Stimulated activated CD4-positive, alpha-beta T cell treated with anti-CD3 and anti-CD28 coated beads, Interleukin-15, amount 100 ng/mL, for 24 hours (primary cell): ENCODE measurements around the gene VEZF1.

ENCODE experiments used
- DNase-seq: peaks from one replicate; pipeline ENCODE4 v3.0.0-alpha.2; 2020

The VEZF1 gene

DNA sequence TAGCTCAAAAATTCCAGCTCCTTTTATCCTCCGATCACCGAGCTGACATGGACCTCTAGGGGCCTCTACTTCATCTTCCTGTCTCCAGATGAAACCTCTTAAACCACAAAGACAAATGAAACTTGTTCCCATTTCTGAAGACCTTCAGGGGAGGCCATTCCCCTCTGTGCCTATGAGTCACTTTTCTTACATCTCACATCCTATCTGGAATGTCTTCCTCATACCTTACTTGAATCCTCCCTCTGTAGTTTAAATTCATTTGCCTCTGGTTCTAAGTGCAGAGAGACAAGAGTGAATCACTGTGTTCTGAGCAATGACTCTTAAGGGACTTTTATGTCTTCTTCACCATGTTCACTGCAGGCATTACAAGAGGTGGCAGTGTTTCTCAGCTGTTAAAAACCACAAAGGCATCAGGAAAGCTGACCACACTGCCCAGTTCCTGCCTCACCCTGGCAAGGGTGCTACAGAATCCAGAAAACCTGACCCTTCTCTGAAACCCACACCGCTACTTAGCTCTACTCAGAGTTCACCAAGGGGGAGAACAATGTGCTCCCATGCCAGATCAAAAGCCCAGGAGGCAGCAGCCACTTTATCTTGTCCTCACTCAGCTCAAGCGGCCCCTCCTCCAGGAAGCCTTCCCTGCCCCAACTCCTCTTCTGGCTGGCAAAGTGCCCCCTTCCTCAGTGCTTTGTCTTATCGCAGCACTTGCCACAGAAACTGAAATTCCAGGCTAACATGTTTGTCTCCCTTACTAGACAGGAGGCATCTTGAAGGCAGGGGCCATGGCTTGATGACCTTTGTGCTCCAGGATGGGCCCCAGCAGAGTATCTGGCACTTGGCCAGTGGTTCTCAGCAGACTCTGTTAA, 39.3 kb downstream of the VEZF1 start:
- no peak for DNase-seq

DNA sequence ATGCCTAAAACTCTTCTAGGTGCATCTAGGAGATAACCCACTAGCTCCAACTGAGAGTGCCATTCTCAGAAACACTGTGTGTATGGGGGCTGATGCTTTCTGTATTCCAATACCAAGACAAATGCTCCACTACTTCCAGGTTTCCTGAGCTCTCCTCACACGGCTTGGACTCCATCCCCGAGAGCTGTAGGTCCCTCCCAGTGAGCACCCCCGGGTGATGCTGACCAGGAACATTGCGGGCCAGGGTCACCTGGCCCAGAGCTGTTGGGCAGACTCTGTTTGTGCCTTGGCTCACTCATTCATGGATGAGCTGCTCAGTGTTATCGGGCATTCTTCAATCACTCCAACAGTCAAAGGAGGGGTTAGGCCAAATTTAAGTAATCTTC, 39.9 kb downstream of the VEZF1 start:
- no peak for DNase-seq

DNA sequence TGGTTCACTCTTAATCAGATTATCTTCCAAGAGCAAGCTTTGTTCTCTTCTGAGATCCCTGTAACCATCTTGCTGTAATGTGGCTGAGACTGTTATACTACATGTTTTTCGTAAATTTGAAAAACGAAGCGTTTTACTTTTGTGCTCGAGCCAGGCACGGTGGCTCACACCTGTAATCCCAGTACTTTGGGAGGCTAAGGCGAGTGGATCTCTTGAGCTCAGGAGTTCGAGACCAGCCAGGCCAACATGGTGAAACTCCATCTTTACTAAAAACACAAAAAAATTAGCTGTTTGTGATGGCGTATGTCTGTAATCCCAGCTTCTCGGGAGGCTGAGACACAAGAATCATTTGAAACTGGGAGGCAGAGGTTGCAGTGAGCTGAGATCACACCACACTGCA, 40.7 kb downstream of the VEZF1 start:
- DNase-seq: no peak

DNA sequence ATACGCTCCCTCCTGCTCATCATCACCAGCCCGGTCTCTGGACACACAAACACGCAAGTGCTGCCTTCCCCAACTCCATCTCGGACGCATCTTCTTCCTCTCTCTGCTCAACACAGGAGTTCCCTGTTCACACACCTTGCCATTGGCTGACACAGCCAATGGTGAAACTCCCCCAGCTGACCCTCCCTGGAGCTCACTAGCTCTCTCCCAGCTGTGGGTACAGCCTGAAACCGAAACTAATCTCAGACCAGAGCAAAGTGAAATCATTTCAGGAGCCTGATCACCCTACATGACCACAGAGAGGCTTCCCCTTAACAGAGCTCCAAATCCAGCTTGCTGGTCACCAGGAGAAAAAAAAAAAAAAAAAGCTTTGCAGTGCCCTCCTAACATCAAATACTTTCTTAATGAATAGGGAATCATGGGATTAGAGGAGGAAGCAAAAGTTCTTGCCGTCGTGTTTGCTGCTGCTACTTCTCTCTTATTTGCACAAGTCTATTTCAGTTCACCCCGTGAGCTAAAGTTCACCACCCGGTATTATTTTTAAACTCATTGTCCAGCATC, 41.2 kb downstream of the VEZF1 start:
- no peak for DNase-seq

DNA sequence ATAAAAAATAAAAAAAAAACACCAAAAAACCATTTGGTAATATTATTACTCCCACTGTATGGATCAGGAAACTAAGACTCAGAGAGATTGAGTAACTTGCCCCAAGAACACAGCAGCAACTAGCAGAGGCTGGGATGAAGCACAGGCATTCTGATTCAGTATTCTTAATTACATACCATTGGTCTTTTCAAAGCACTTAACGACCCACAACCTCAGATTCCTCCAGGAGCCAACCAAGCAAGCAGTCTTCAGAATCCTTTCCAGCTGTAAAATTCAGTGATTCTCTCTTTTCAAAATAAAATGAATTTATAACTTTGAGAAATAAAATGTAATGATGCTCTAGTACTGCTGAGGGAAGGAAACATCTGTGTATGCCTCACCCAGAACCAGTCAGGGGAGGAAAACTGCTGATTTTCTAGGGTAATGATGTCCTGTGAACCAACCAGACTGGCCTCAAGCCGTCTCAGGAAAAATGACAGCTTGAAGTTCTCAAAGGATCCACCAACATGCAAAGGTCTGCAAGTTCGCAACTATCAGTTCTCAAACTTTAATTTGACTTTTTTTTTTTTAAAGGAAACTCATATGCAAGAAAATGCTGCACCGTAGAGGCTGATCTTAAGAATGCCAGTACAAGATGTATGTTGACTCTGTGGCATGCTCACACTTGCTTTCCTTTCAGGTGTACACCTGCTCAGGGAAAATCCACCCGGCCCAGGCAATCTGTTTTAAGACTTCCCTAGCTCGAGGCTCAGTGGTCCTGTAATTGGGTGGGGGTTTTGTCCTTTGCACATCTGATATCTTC, 41.9 kb downstream of the VEZF1 start:
- DNase-seq: no peak

DNA sequence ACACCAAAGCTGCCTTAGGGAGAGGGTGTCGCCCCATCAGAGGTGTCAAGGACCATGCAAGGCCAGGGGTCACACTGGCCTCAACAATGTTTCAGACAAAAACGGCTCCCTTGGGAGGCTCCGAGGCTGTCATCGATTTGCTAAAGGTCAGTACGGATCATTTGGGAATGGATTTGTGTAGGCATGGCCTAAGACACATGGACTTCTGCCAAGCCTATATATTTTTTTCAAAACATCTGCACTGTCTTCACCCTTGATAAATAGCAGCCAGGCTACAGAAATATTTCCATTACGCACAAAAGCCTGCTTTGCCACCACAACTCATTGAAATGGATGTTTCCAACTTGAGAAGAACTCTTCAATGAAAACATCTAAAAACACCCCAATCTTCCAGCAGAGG, 43.1 kb downstream of the VEZF1 start:
- DNase-seq: no peak

DNA sequence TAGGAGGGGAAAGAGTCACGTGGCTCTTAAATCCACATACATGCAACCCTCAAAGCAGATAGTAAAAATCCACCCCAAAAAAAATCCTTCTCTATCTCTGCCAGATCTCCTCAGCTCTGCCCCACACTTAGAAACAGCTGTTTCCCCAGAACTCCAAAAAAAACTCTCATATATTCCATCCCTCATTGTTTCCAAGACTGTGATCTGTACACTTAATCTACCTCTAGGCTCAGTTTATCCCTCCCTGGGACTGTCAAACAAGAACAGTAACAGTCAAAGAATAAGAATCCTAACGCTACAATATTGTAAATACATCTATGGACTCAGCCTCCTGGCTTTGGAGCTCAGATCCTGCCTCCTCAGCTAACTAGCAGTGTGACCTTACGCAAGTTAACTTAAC, 44.4 kb downstream of the VEZF1 start:
- DNase-seq: no peak

DNA sequence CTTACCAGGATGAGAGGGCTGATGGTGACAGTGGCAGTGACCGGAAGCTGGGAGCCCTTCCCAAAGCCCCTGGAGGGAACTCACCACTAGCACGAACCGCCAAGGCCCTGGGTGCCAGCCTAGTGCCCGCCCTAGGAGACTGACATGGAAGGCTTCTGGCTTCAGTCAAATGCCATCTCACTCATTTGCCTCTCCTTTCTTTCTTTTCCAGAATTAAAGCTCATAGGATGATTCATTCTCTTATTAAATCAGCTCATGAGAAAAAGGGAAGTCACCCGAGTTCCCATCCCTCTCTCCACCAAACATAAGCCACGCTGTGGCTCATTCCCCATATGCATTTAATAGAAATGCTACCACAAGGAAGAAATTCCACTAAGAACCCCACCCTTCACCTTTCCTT, 44.9 kb downstream of the VEZF1 start:
- DNase-seq: no peak

DNA sequence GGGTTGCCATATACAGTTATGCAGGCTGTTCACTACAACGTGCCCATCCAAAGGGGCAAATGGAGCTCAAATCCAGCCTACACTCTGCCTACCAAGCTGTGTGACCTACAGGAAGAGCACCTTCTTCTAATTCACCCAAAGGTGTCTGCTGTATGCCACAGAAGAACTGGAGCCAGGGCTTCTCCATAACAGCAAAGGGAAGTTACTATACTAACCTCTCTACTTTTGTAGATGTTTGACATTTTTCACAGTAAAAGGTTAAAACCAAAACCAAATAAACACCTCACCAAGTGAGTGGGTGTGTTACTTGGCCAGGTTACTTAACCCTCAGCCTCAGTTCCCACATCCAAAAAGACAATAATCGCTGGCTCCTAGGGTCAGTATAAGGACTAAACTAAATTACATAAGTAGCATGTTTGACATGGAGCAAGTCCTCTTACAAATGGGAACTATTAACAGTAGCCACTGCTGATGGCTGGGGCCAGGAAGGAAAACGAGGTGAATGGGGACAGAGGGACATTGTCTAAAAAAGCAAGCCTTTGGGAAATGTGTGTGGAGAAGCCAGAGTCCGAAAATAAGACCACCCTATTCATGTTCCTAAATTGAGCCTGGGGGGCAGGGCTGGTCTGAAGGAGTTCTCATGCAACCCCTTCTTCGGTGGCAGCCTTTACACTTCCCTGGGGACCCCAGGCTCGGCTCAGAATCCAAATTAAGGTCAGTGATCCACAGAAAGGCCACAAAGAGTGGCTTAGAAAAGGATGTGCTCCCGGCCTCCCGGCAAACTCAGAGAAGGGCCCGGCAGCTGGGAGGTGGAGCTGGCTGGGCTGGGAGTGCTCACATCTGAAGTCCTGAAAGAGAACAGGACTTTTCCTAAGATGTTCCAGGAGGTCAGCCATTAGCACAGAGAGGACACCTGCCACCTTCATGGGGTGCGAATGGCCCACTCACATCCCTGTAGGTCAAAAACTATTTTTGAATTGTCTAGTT, 46.4 kb downstream of the VEZF1 start:
- DNase-seq: no peak

DNA sequence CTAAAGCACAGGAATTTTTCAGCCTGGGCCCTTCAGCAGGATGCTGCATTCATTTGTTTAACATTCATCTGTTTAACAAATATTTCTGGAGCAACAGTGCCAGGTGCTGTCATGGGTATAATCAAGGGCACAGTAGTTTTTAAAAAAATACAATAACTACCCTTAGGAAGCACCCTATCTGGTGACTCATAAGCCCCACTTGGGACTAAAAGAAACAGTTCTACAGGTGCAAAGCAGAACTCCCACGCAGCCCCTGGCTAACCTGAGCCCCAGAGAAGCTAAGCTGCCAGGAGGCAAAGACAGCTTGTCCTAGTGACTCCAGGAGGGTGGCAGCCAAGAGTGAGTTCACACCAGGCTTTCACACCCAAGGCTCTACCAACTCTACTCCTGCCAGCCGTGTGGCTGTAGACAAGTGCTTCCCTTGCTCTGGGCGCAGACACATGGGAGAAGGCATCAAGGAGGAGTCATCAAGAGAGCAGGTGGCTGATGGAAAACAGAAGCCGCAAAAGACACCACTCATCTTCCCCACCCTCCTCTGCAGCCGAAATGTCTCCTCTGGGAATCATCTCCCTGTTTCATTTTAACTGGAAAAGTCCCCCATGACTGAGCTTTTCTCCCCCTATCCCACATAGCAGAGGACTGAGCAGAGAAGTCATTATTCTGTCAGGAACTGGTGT, 47.3 kb downstream of the VEZF1 start:
- peak; percentile 45 for DNase-seq

DNA sequence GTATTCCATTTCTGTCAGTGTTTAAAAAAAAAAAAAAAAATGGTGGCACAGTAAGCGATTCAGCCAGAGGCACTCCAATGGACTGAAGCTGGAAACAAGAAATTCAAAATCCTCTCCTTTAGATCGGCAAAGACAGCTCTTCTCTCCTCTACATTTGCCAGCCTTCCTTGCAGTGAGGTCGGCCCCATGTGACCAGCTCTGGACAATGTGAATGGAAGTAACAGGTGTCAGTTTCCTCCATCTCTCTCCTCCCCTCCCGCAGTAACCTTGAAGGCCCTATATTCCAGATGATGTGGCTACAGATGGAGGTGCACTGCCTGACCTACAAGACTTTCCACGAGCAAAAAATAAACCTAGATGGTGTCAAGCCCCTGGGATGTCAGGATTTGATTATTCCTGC, 47.8 kb downstream of the VEZF1 start:
- DNase-seq: no peak

DNA sequence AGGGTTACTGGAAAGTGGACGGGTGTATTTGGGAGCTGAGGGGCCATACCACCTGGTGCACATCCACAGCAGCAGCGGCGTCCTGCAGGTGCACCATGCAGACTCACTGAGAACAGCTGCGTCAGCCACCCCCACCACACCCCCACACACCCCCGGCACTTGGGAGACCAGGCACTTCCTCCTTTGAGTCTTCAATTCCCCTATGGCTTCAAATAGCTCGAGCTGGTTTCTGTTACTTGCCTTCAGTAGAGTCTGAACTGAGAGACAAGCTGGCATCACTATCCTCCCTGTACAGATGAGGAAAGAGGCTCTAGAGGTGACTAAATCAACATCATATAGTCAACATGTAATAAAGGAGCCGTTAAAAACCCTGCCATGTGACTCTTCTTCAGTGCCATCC, 48.3 kb downstream of the VEZF1 start:
- DNase-seq: no peak

DNA sequence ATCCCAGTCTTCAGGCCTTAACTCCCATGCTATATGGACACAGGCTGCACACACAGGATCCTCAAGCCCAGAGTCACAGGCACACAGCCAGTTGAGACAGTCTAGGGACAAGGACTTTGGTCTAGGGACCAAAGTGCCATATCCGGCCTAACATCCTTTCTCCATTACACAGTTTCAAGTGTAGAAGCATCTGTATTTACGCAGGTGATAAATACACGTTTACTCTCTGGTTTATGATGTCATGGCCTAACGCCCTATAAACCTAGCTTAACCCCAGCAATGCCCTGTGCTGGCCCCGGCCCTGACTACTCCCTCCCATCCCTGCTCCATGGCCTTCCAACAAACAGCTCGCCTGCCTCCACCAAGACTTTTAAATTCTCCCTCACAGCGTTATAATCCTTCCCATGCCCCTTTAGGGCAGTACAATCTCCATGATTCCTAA, 50.0 kb downstream of the VEZF1 start:
- DNase-seq: no peak

DNA sequence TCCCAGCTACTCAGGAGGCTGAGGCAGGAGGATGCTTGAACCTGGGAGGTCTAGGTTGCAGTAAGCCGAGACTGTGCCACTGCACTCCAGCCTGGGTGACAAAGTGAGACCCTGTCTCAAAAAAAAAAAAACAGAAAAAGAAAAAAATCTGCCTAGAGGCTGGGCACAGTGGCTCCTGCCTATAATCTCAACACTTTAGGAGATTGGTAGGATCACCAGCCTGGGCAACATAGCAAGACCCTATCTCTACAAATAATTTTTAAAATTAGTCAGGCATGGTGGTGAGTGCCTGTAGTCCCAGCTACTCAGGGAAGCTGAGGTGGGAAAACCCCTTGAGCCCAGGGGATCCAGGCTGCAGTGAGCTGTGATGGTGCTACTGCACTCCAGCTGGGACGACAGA, 50.6 kb downstream of the VEZF1 start:
- DNase-seq: no peak

DNA sequence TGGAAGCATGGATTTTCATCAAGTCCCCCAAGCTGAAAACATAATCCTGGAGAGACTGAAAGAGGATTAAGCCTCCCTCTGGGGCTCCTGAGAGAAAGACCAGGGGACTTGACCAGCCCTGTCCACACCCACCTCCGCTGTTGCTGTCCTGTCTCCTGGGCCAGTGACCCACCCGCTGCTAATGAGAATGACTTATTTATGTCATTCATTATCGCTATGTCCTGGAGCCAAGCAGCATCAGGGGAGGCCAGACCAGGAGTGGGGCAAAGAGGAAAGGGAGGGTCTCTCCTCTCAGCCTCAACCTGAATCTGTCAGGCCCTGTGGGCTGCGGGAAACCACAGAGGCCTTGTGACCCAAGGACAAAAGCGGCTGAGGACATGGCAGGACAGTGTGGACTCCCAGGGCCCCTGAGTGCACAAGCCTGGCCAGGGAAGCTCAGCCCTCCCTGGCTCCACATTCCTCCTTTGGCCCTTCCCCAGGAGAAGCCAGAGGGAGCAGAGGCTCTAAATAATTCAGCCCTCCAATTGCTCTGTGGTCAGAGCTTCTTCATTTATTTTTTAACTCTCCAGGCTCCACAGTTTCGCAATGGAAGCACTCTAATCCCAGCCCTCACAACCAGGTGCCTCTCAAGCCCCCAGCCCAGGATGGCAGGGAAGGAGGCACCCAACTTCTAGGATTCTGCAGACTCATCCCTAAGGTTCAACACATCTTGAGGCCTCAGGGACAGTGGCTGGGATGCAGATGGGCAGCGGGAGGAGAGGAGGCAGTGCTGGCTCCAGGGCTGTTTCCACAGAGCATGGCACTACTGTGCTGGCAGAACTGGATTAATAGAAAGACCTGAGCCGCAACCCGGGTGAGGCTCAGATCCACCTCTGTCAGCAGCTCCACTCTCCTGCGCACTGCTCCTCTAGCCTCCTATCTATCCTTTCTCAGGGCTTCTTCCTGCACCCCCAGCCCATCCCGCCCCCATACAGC, 51.9 kb downstream of the VEZF1 start:
- no peak for DNase-seq

DNA sequence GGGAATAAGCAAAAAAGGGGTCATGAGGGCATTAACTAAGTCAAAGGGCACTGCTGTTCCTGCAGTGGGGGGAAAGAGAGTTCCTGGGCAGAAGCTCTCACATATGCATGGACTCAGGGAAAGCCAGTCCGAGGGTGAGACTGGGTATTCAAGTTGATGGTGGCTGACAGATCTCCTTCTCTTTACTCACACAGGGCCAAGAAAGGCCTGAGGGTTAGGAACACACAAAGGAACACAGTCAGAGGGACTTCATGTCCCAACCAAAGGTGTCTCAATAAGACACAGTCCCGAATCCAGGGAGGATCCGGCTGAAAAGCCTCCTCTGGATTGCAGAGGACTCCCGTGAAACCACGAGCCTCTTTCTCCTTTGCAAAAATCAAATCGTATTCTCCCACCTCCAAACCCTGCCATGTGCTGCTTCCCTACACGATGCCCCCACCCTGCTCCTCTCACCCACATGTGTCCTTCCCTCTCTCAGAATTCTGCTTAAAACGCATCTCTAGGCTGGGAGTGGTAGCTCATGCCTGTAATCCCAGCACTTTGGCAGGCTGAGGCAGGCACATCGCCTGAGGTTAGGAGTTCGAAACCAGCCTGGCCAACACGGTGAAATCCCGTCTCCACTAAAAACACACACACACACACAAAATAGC, 56.4 kb downstream of the VEZF1 start:
- no peak for DNase-seq

DNA sequence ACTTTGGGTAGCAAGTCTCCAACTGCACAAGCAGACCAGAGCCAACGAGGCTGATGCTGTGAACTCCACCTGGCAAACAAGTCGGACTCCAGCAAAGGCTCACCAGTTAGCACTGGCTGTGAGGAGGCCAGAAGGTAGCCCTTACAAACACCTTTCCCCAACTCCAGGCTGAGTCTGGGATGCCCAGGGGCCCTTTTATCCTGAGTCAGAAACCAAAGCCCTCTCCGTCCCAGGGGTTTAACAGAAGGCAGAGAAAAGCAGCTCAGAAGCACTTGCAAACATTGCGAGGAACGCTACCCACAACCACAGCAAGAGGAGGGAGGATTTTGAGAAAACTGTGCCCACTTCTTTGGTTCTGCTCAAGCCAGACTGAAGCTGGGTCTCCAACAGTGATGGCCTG, 57.8 kb downstream of the VEZF1 start:
- no peak for DNase-seq

DNA sequence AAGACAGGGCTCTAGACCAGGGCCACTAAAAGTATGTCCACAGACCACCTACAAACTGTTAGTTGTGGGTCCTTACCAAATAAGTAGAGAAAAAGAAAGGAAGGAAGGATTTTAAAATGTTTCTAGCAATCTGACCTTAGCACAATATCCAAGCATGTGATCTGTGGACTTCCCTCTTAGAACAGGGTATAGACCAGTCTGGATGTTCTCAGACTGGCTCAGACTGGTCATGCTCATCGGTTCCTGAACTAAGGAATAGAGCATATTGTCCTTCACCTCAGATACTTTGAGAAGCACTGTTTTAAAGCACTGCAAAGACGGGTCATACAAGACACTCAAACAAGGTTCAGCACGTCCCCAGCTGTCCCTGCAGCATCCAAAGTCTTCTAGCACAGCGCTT, 58.7 kb downstream of the VEZF1 start:
- no peak for DNase-seq

DNA sequence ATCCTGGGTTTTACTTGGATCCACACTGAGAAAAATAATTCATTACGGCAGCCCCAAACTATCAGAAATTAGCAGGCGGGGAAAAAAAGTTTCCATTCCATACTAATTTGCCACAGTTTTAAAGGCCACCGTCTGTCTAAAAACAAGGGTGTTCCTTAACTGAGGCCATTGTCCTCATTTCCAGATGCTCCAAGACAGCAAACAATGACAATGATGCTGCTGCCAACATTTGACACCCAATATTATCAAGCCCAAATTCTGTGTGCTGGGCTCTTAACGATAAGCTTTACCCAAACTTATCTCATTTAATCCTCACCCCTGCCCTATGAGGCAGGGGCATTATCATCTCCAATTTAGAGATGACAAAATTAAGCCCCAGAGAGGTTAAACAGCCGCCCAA, 59.1 kb downstream of the VEZF1 start:
- DNase-seq: no peak

DNA sequence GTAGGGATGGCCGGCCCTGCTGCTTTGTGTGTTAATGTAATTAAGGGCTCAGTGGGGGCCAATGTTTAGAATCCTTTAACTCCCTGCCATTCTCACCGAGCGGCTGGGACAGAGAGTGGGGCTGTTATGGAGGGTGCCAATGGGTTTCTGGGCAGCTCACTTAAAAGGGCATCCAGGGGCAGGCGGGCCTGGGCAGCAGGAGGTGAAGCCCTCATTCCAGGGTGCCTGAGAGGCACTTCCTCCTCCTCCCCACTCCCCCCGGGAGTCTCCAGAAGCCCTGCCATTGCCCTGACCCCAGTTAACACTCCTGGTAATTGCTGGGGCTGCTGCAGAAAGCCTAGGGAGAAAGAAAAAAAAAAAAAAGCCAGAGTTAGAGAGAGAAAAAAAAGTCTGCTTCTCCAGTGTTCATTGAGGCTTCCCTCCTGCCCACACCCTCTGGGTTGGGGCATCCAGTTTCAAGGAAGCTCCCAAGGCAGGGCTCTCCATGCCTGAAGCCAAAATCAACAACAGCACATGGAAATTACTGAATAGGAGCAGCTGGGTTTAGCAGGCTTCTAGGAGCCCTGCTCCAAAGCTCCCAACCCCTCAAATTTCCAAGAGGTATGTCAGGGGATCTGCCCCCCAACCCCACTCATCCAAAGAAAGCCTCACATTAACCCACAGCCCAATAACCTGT, 60.9 kb downstream of the VEZF1 start:
- no peak for DNase-seq
